AG08395 (cell line): ENCODE data around the gene CHST4.
"Not testable (repeated sequence)": the region's sequence is repeated elsewhere in the genome, so short reads cannot be mapped to it uniquely, and the experiment has no call there.

ENCODE experiments used
- DNase-seq: peaks from one replicate; pipeline ENCODE4 v3.0.0; 2012; ENCODE audit warnings: mixed read lengths, low spot score

The CHST4 gene

GRCh38 chr16:71526111-71526631 lies at the start of gene CHST4:
TSS of gene CHST4 (plus strand) at chr16:71526426. CDS start at chr16:71536678, 10,252 bp downstream.
- DNase-seq: peak; percentile 82

- no peak for DNase-seq
Measured at GRCh38 chr16:71476457-71477124, 49.6 kb upstream of the CHST4 start.

- no peak for DNase-seq
Measured at GRCh38 chr16:71479420-71479819, 46.8 kb upstream of the CHST4 start.

- DNase-seq: no peak
Measured at GRCh38 chr16:71480956-71481355, 45.3 kb upstream of the CHST4 start.

- no peak for DNase-seq
Measured at GRCh38 chr16:71482569-71482968, 43.7 kb upstream of the CHST4 start.

GRCh38 chr16:71484006-71484893 lies 42.0 kb upstream of the CHST4 start:
- DNase-seq: peak; percentile 90

- no peak for DNase-seq
Measured at GRCh38 chr16:71489122-71489521, 37.1 kb upstream of the CHST4 start, which contains the start of gene ZNF19. TSS of gene ZNF19 (minus strand) at chr16:71489324. CDS start at chr16:71482114, 7,210 bp downstream.

- no peak for DNase-seq
Measured at GRCh38 chr16:71490361-71490760, 35.9 kb upstream of the CHST4 start.

- no peak for DNase-seq
Measured at GRCh38 chr16:71491054-71491453, 35.2 kb upstream of the CHST4 start.

- no peak for DNase-seq
Measured at GRCh38 chr16:71492786-71493185, 33.4 kb upstream of the CHST4 start.

- DNase-seq: no peak
Measured at GRCh38 chr16:71493213-71493612, 33.0 kb upstream of the CHST4 start.

GRCh38 chr16:71498031-71498430 lies 28.2 kb upstream of the CHST4 start:
- DNase-seq: no peak

GRCh38 chr16:71499775-71500364 lies 26.4 kb upstream of the CHST4 start:
- peak; percentile 76 for DNase-seq

GRCh38 chr16:71500964-71501363 lies 25.3 kb upstream of the CHST4 start:
- no peak for DNase-seq

- no peak for DNase-seq
Measured at GRCh38 chr16:71501547-71501946, 24.7 kb upstream of the CHST4 start.

- DNase-seq: not testable (repeated sequence)
Measured at GRCh38 chr16:71504051-71504450, 22.2 kb upstream of the CHST4 start.

GRCh38 chr16:71504901-71505300 lies 21.3 kb upstream of the CHST4 start:
- no peak for DNase-seq

GRCh38 chr16:71507061-71507460 lies 19.2 kb upstream of the CHST4 start:
- DNase-seq: no peak

- DNase-seq: no peak
Measured at GRCh38 chr16:71513302-71513701, 12.9 kb upstream of the CHST4 start.

- no peak for DNase-seq
Measured at GRCh38 chr16:71514476-71514875, 11.8 kb upstream of the CHST4 start.

- DNase-seq: no peak
Measured at GRCh38 chr16:71515026-71515425, 11.2 kb upstream of the CHST4 start.

GRCh38 chr16:71520550-71520949 lies 5.7 kb upstream of the CHST4 start:
- DNase-seq: no peak
